SKM-1 (cell line): ENCODE data around the gene CYP2W1.

Source experiments
- DNase-seq: peaks from one replicate; lab custom pipeline; 2025; ENCODE audit not compliant: unreplicated experiment; lab: John Stamatoyannopoulos, UW

The CYP2W1 gene

DNA sequence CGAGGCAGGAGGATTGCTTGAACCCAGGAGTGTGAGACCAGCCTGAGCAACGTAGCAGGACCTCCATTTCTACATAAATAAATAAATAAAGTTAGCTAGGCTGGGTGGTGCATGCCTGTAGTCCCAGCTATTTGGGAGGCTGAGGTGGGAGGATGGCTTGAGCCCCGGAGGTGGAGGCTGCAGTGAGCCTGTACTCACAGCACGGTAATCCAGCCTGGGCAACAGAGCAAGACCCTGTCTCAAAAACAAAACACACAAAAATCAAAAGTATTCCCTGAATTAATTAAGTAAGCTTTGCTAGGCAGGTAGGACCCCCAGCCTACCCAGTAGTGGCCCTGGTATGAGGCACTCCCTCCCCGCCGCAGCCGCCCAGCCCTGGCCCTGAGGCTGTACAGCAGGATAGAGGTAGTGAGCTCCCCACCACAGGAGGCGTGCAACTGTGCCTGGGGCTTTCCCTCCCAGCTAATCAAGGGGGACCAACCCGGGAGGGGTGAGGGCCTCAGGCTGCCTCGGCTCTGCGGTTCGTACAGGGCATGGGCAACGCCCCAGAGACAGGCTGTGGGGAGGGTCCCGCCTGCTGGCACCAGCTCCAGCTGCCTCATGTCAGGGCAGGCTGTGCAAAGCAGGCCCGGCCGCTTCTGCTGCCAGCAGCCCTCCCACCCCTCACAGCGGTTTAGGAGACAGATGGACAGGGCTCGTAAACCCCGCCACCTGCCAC lies 1.0 kb upstream of the CYP2W1 start:
- no peak for DNase-seq

DNA sequence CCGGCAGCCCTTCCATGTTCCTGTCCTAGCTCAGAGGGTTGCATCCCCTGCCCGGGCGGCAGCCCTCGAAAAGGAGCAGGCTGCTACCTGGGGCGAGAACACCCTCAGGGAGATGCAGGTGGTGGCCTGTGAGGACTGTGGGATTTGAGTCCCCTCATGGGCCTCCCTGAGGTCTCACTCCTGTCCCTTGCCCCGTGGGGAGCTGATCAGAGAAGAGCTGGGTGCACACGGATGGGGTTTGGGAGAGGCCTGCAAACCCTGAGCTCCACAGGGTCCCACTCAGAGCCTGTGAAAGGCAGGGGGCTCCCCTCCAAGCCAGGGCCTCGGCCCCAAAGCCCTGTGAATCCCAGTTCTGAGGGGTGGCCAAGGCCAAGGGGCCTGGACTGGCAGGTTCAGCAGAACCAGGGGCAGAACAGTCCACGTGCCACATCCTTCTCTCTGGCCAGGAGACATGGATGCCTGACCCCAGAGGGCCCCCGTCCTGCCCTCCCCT lies 424 bp upstream of the CYP2W1 start:
- DNase-seq: no peak

DNA sequence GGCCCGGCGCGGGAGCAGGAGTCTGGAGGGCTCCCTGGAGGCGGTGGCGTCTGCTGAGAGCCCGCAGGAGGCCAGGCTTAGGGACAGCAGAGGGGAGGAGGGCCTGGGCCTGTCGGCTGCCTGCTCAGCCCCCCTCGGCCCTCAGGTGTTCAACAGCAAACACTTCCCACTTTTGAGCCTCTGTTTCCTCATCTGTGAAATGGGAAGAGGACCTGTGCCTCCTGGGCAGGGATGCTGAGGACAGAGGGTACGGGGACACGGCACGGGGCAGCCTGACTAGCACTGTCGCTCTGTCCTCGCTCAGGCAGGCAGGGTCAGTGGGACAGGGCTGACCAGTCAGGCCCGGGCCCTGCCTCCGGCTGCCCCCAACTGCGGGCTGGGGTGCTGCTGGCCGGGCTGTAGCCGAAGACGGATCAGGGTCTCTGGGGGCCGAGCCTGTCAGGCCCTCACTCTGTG lies 663 bp downstream of the CYP2W1 start:
- DNase-seq: no peak

DNA sequence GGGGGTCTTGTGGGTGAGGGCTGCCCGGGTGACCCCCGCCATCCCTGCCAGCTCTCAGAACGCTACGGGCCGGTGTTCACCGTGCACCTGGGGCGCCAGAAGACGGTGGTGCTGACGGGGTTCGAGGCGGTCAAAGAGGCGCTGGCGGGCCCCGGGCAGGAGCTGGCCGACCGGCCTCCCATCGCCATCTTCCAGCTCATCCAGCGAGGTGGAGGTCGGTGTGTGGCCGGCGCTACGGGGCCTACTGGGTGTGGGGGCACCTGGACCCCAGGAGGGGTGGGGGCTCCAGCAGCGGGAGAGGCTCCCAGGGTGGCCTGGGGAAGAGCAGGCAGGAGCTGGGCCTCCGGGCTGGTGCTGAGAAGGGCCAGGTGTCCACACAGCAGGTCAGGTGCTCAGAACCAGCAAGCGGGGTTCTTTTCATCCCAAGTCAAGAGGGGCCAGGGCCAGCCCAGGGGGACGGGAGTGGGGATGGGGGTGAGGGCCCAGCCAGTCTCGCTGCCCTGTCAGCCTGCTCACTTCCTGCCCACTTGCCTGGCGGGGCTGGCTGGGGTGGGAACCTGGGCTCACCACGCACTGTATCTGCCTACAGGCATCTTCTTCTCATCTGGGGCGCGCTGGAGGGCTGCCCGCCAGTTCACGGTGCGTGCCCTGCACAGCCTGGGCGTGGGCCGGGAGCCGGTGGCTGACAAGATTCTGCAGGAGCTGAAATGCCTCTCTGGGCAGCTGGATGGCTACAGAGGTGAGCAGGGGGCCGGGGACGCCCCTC lies 1.6 kb downstream of the CYP2W1 start:
- no peak for DNase-seq

DNA sequence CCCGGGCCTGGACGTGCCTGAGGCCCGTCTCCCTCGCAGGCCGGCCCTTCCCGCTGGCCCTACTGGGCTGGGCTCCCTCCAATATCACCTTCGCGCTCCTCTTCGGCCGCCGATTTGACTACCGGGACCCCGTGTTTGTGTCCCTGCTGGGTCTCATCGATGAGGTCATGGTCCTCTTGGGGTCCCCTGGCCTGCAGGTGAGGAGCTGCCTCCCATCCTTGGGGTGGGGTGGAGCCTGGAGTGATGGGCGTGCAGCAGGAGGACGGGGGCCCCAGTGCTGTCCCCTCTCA lies 2.1 kb downstream of the CYP2W1 start:
- no peak for DNase-seq

DNA sequence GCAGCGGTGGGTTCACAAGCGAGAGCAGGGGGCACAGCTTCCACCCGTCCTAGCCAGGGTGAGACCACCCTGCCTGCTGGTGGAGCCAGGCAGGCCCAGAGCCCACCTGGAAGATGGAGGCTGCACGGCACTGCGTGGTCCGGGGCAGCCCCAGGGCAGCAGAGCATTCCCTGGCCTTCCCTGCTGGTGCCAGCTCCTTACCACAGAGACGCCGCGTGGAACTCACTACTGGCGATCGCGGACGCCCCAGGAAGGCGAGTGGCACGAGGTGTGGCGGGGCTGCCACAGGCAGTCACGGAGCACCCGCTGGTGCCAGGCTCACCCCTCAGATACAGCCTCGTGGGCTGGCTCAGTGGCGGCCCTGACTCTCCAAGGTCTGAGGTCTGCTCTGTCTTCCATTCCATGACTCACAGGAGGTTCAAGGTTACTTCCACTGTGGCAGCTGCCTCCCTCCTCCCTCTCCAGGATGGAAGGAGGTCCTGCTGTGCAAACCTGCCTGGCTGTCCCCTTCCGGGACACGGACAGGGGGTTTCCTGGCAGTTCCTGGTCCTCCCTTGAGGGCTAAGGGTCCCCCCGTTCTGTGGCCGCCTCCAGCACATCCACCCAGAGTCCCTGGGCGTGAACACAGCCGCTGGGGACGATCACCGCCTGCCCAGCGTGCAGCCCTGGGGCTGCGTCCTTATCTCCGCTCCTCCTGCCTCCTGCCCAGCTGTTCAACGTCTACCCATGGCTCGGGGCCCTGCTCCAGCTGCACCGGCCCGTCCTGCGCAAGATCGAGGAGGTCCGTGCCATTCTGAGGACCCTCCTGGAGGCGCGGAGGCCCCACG lies 3.1 kb downstream of the CYP2W1 start:
- DNase-seq: no peak

DNA sequence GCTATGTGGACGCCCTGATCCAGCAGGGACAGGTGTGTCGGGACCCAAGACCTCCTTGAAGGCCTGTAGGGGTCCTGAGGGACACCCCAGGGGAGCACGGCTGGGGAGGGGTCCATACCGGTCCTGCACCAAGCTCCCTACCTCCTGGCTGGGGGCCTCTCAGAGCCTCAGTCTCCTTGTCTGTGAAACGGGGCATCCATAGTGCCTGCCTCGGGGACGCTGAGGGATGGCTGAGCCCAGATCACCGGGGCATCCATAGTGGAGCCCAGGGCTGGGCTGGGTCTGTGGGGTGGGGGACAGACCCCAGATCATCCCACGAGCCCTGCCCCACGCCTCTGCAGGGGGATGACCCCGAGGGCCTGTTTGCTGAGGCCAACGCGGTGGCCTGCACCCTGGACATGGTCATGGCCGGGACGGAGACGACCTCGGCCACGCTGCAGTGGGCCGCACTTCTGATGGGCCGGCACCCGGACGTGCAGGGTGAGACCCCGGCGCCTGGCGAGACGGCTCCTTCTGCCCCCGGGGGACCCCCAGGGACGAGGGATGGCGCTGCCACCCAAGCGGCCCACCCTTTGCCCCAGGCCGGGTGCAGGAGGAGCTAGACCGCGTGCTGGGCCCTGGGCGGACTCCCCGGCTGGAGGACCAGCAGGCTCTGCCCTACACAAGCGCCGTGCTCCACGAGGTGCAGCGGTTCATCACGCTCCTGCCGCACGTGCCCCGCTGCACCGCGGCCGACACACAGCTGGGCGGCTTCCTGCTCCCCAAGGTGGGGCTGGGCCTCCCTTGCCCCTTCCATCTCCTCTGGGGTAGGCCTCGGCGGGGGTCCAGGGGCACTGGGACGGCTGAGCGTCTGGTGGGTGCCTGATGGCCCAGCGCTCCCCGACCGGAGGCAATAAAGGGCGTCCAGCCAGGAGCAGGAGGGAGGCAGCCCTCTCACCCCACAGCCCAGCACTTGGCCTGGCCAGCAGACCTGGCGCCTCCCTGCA lies 4.1 kb downstream of the CYP2W1 start:
- no peak for DNase-seq

DNA sequence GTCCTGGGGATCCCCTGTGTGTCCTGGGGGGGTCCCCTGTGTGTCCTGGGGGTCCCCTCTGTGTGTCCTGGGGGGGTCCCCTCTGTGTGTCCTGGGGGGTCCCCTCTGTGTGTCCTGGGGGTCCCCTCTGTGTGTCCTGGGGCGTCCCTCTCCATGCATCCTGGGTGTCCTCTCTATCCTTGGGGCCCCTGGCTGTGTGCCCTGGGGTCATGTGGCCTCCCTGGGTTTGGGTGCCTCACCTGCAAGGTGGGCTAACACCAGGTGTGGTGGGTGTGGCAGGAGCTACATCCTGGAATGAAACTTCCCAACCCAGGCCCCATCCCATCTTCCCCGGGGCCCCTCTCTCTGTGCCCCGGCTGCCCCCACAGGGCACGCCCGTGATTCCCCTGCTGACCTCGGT lies 4.9 kb downstream of the CYP2W1 start:
- no peak for DNase-seq

DNA sequence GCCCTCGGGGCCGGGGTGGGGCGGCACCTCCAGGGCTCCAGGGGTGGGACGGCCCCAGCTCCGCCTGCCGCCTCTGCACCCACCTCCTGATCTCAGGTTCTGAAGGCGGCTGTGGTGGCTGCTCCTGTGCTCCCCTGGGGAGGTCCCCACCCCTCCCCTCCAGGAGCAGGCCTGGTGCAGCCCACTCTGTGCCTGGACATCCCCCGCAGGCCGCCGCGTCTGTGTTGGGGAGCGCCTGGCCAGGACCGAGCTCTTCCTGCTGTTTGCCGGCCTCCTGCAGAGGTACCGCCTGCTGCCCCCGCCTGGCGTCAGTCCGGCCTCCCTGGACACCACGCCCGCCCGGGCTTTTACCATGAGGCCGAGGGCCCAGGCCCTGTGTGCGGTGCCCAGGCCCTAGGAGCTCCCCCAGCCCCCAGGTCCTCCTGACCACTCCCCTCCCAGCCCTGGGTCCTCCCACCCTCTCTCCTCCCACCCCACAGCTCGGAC lies 5.5 kb downstream of the CYP2W1 start:
- DNase-seq: no peak

DNA sequence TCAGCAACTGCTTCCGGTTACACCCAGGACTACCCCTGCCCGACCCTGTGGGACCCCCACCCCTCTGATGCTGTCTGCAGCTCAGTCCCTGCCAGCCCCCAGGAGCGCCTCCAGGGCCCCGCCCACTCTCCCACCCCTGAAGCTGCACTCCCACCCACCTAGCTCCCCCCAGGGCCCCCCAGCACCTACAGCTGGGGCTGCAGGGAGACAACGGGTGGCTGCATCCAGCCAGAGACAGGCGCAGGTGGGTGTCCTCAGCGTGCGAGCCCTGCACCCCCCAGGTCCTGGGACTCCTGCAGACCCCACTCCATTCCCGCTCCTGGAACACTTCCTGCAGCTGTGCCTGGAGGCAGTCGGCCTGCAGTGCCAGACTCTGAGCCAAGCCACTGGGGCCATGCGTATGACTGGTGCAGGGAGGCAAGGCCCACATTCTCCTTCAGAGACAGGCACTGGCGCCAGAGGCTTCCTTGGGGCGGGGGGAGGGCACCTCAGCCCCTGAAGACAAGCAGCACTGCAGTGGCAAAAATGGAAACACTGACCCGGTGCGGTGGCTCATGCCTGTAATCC lies 6.1 kb downstream of the CYP2W1 start:
- no peak for DNase-seq

DNA sequence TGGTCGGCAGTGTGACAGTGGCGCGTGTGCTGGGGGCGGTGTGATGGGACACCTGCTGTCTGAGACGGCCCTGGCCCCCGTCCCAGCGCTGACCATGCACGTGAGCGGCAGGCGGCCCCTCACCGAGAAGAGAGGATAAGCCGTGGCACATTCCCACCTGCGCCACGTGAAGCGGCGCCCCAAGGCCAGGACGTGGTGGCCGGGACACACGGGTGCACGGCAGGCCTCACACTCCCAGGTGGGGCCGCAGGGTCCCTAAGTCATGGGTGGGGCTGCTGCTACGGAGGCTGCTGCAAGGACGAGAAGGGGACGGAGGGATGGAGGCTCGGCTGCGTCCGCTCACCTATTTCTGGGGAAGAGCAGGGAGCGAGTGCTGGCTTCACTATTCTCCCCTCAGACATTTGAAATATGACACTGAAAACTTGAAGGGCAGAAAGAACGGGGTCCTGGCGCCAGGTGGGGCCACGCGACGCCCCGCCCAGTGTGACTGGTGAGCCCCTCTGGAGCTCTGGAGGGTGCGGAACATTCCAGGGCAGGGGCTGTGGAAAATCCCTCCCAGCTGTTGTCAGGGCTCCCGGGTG lies 7.5 kb downstream of the CYP2W1 start:
- no peak for DNase-seq

DNA sequence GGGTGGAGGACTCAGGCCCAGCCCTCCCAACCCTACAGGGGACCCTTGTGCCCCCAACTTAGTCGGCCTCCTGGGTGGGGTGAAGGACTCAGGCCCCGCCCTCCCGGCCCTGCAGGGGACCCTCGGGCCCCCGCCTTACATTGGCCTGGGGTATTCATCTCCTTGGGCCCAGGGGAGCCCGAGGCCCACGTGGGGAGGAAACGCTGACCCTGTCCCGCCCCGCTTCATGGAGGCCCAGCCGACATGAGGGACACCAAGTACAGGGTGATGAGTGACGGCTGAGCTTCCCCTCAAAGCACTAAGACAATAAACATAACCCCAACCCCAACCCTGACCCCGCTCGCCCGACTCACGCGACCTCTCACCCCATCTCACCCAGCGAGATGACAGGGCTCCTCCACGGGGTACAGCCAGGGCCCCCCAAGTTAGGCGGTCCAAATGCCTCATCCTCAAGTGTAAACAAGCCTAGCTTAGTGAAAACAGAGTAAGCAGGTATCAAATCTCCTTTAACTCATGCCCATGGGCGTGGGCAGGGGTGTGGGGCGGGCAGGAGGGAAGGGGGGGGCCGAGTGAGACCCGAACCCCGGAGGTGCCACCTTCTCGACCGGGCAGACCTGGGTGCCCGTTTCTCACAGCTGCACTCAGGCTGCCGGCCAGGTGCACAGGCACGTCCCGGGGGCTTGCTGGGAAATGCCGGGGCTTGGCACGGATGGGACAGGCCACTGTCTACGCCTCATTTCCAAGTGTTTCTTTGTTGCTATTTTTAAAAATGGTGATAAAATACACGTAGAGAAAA lies 8.2 kb downstream of the CYP2W1 start:
- no peak for DNase-seq

DNA sequence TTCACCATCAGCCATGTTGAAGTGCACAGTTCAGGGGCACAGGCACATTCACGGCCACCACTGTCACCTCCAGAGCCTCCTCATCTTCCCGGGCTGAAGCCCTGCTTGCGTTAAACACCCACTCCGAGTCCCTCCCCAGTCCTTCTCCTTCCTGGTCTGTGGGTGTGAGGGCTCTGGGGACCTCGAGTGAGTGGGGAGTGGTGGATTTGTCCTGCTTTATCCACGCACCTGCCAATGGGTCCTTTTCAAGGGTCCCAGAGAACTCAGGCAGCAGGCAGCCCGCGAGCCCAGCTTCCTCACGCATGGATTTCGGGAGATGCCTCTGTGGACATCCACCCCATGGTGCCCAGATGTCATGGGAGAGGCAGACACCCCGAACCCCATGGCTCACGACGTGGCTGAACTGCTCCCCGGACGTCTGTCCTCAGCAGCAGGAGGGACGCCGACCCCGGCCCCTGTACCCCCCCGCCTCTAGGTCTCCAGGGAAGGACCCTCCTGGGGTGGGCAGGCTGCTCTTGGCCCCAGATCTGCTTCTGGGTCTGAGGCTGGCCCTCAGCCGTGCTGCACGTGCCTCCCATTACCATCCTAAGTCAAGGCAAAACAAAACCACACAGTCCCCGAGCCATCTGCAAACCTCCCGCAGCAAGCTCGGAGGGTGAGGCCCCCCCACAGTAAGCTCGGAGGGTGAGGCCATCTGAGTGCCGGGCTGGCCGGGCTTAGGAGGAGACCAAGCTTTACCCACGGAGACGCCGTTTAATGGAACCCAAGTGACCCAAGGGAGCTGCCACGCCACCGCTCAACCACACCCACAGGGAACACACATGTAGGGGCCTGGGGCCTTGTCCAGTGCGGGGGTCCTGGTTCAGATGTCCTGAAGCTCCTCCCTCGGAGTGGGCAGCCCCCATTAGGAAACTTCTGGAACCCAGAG lies 9.0 kb downstream of the CYP2W1 start:
- no peak for DNase-seq

DNA sequence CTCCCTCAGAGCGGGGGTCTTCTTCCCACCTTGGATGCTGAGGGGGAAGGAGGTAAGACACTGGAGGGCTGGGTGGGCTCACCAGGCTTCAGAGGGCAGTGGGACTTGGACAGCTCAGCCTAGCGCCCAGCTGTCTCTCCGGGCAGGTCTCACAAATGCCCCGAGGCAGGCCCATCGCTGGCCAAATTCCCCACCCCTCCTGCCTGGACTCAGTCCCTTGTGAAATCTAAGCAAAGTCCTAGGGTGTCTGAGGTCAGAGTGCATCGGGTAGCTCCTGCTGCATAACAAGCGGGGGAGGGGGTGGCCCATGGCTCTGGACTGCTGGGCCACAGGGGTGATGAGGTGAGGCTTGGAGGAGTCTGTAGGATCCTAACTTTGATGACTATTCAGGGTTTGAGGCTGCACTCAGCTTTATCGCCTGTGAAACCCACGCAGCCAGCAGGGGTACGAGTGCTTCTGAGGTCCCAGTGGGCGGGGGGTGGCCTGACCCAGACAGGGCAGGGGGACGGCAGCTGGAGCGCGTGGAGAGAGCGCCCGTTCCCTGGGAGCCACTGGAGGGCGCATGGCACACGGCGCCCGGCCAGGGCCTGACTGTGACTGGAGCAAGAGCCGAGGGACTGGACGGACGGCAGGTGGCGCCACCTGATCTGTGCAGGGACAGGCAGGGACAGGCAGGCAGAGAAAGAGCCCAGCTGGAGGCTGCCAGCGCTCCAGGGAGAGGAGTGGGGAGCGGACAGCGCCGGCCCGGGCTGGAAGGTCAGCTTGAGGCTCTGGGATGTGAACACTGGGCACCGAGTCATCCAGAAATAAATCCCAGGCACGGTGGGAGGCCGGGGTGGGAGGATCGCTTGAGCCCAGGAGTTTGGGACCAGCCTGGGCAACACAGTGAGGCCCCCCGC lies 10.0 kb downstream of the CYP2W1 start:
- peak; percentile 97 for DNase-seq

DNA sequence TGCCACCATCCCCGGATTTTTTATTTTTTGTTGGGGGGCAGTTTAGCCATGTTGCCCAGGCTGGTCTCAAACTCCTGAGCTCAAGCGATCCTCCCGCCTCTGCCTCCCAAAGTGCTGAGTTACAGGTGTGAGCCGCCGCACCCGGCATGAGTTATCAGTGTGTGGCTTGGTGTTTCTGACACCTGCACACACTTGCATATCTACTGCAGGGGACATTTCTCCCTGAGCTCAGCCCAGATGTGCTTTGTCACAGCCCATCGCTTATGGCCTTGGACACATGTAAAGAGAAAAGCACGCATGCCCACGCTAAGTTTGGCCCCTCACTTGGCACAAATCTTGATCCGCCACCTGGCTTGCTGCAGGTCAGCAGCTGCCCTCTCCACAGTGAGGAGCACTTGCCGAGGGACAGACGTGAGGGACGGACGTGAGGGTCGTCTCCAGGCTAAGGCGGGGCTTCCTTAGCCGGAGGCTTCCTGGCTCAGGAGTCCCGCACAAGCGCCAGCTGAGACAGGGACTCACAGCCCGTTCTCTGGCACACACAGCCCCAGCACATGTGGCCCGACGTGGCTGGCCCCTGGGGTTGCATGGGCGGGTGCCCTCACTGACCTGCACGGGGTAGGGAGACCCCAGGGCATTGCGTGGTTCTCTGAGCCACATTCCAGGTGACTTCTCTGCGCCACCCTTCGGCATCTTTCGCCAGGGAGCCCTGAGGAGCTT lies 11.8 kb downstream of the CYP2W1 start:
- DNase-seq: no peak

DNA sequence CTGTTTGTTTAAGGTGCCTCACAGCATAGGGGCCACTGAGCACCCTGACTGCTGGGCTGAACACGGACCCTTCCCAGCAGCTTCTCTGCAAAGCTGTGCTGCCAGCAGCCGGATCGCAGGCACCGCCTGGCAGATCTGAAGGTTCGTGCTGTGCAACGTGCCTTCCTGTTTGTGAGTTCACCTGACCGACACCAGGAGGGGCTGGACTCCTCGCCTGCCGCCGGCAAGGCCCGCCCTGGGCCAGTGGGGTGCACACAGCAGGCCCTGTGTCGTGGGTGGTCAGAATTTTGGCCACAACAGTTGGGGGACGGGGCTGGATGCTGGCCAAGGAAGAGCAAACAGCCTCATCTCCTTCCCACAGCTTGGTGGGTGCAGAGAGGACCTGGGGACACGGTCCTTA lies 12.6 kb downstream of the CYP2W1 start:
- no peak for DNase-seq
